ENCODE results near the gene DISP3.
A peak's percentile ranks its signal among the peaks of the same experiment; 100 is the strongest.

DISP3 gene

GRCh38 chr1:11478571-11479374, at the start of gene DISP3:
Gene DISP3 (plus strand): TSS chr1:11479155. CDS start chr1:11500993, 21,838 bp downstream.
- DNase-seq (ENCODE audit: low read depth) = peak; percentile 75

GRCh38 chr1:11429226-11429625, 49.7 kb upstream of the DISP3 start:
- no peak for DNase-seq (ENCODE audit: low read depth)

GRCh38 chr1:11429935-11430334, 49.0 kb upstream of the DISP3 start:
- no peak for DNase-seq (ENCODE audit: low read depth)

GRCh38 chr1:11431941-11432507, 46.9 kb upstream of the DISP3 start:
- no peak for DNase-seq (ENCODE audit: low read depth)

DNA sequence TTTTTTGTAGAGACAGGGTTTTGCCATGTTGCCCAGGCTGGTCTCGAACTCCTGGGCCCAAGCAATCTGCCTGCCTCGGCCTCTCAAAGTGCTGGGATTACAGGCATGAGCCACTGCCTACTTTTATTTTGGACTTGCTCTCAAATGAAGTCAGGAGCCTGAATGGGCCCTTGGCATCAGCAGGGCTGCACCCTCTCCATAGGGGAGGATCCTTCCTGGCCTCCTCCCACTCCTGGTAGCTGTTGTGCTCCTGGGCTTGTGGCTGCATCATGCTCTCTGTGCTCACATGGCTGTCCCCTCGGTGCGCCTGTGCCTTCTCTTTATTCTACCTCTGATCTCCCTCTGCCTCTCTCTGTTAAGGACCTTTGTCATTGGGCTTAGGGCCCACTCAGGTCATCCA, 46.4 kb upstream of the DISP3 start:
- DNase-seq (ENCODE audit: low read depth) = no peak

DNA sequence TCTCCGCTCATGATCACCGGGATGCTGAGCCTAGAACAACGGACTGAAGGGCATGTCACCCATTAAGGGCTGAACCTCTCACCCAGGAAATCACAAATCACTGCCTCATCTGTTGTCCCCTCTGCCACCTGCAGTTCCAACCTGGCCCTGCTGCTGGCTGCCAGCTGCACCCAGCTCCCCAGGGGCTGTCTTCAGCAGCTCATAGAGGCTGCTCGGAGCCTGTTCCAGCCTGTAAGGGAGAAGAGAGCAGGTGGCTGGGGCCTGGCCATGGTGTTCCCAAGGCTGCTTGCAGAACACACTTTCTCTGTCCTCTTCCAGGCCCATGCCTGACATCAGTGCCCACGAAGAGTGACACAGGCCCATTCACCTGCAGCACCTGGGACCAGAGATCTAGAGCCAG, 44.5 kb upstream of the DISP3 start:
- DNase-seq (ENCODE audit: low read depth) = no peak

DNA sequence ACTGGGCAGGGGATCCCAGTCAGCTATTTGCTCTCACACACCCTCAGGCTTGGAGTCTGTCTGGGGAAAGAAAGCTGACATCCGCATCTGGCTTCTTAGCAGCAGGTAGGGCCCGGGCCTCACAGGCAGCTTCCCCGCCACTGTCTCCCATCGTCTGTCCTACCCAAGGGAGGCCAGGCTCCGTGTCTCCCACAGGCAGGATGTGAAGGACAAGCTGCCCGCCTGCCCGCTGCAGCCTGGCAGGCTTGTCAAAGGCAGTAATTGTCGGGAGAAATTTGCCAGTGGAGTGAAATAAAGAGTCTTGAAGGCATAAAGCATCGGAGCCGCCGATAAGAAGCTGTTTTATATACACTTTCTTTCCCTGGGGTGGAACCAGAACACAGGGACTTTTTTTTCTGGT, 44.0 kb upstream of the DISP3 start:
- no peak for DNase-seq (ENCODE audit: low read depth)

DNA sequence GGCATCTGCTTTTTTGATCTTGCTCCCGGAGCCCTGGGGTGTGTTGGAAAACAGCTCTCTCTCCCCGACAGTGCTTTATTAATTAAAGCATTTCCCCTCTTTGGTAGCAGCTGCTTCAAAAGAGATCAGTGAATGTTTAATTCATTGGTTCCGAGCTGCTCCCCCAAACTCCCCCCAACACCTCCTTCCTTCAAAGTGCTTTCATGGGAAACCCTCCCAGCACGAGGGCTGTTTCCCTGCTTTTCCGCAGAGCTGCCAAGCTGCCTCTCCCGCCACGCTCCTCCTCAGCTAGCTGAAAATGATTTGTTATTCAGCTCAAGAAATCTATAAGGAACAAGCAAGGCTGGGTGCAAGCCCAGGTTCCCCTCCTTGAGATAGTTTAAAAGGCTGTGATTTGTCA, 40.0 kb upstream of the DISP3 start:
- DNase-seq (ENCODE audit: low read depth) = no peak

DNA sequence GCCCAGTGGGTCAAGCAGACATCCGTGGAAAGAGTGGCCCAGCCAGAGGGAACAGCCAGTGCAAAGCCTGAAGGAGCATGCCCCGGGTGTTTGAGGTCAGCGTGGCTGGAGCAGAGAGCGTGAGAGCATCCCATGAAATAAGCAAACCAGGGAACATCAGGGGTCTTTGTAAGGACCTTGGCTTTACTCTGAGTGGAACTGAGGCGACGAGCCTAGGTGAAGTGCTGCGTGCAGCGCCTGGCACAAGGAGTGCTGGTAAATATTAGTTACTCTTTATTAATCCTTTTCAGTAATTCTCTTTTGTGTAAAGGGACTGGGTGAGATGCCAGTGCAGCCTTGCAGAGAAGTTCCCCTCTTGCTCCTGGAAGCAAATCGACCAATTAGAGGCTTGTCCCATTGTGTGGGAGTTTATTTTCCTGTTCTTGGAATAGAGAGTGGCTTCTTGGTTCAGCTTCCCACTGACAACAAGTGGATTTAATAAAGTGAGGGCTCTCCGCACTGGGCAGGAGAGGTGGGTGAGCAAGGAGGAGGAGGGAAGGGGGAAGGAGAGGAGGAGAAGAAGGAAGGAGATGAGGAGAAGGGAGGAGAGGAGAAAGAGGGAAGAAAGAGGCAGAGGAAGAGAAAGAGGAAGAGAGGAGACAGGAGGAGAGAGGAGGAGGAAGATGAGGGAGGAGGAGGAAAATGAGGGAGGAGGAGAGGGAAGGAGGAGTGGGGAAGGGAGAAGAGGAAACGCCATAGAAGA, 37.6 kb upstream of the DISP3 start:
- no peak for DNase-seq (ENCODE audit: low read depth)

GRCh38 chr1:11443043-11443442, 35.9 kb upstream of the DISP3 start:
- no peak for DNase-seq (ENCODE audit: low read depth)

GRCh38 chr1:11443961-11444658, 34.8 kb upstream of the DISP3 start:
- DNase-seq (ENCODE audit: low read depth) = no peak

DNA sequence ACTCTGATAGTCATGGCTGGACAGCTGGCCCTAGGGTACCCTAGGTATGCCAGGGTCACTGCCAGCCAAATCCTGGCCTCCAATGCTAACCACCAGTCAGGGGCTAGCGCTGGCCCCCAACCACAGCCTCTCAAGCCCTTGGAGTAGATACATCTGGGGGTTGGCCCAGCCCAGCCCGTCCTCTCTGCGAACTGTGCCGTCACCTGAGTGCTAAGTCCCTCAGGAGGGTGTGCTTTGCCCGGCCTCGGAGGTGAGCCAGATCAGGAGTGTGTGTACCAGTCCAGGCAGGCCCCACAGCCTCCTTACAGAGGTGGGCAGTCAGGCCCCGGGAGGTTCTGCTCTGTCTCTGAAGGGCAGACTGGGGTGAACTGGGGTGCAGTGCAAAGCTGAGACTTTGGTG, 34.0 kb upstream of the DISP3 start:
- DNase-seq (ENCODE audit: low read depth) = no peak

GRCh38 chr1:11447903-11448302, 31.1 kb upstream of the DISP3 start:
- no peak for DNase-seq (ENCODE audit: low read depth)

- no peak for DNase-seq (ENCODE audit: low read depth)
Observed at GRCh38 chr1:11448373-11449099, 30.4 kb upstream of the DISP3 start.

GRCh38 chr1:11449100-11449403, 29.9 kb upstream of the DISP3 start:
- DNase-seq (ENCODE audit: low read depth) = no peak

DNA sequence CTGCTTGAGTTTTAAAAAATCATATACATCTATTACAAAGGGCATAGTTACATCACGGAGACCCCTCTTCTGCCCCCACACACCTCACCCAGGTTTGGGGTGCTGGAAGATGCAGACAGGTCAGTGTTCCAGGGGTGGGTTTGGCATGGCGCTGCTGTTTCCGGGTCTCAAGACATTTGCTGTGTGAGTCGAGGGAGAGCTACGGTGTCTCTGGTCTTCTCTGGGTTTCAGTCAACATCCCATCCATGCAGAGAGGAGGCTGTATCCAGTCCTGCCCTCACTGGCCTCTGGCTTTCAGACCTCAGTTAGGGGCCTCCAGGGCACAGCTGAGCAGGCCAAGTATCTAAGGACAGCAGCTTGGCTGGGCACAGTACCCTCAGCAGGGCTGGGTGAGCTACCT, 28.6 kb upstream of the DISP3 start:
- DNase-seq (ENCODE audit: low read depth) = no peak

GRCh38 chr1:11453742-11454491, 25.0 kb upstream of the DISP3 start:
- no peak for DNase-seq (ENCODE audit: low read depth)

GRCh38 chr1:11455967-11456570, 22.9 kb upstream of the DISP3 start:
- no peak for DNase-seq (ENCODE audit: low read depth)

GRCh38 chr1:11456965-11457364, 22.0 kb upstream of the DISP3 start:
- DNase-seq (ENCODE audit: low read depth) = no peak

DNA sequence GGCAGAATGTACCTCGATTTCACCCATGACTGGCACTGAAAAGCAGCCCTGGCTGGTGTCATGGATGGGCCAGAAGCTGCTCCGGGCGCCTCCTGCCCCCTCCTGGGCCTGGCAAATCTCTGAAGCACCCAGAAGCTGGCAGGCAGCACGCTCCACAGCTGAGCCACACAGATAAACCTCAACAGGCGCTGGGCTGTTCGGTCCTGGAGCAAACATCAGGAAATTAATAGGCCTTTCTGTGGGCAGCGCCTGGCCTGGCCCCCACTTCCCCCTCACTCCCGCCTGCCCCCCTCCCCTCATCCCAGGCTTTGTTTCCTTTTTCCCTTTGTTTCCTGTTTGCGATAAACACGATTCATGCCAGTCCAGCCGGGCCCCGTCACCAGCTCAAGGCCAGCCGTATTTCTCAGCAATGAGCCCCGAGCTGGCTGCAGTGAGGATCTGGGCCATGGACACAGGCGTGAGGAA, 20.1 kb upstream of the DISP3 start:
- DNase-seq (ENCODE audit: low read depth) = no peak
